NCI-H146 treated with DMSO at 0.1 percent for 48 hours (cell line): ENCODE data around the gene SKIC3.

ENCODE experiments used
- DNase-seq: peaks from one replicate; lab custom pipeline; 2025; ENCODE audit not compliant: unreplicated experiment; lab: John Stamatoyannopoulos, UW

The SKIC3 gene

GRCh38 chr5:95554647-95555548 is at the start of gene SKIC3, which contains the start of gene ARSK:
TSS of gene SKIC3 (minus strand) at chr5:95554977. CDS start at chr5:95547150, 7,827 bp downstream.
TSS of gene ARSK (plus strand) at chr5:95555101. CDS start at chr5:95555279, 178 bp downstream.
- DNase-seq, result peak; percentile 93

- no peak for DNase-seq
Measured at GRCh38 chr5:95600557-95600956, 45.8 kb upstream of the SKIC3 start.

DNA sequence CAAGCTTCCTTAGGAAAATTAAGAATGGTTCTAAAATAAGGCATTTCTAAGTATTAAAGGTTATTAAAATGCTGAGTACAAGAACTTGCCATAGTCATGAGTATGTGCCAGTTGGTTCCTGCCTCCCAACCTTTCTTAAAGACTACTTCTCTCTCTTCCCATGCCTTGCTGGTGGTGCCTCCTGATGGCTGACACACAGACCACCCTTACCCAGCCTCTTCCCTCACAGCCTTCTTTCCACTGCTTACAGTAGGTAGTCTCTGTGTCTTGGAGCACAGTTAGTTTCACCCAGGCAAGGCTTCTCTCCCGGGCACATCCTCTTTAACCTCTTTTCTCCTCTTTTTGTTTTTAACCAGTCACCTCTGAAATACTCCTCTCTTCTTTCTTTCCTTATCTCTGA is 44.5 kb upstream of the SKIC3 start:
- DNase-seq, result no peak

GRCh38 chr5:95595289-95595931 is 40.6 kb upstream of the SKIC3 start:
- no peak for DNase-seq

- DNase-seq, result no peak
Measured at GRCh38 chr5:95591490-95591901, 36.7 kb upstream of the SKIC3 start.

- no peak for DNase-seq
Measured at GRCh38 chr5:95590880-95591279, 36.1 kb upstream of the SKIC3 start.

DNA sequence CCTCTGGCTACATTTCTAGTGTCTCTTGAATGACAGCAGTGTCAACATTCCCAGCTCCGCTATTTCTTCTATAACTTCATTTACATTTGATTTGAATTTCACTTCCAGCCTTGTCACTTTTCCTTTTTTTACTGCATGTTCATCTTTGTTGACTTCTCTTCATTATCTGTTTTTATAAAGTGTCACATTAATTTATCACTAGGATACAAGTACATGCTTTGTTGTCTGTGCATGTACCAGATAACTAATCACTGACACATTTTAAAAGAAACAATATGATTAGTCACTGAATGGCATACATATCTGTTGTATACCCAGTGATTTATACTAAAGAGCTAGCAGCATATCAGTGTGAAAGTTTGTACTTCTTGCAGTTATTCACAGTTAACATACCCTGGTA is 29.2 kb upstream of the SKIC3 start:
- DNase-seq, result no peak

- DNase-seq, result no peak
Measured at GRCh38 chr5:95581576-95581975, 26.8 kb upstream of the SKIC3 start.

DNA sequence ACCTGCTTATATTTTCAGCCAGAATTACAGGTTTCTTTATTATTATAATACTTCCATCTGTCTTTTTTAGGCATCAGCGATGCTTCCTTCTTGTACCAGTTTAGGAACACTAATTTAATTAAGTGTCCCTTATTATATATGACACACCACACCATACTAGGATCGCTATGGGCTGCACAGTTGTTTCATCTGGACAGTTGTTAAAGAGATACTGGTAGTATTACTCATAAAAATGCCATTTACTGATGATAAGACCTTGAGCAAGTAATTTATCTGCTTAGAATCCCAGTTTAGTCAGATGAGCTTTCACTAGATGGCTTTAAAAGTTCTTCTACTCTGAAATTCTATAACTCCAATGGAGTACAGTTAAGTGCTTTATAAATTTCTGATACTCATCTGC is 17.2 kb upstream of the SKIC3 start:
- no peak for DNase-seq

DNA sequence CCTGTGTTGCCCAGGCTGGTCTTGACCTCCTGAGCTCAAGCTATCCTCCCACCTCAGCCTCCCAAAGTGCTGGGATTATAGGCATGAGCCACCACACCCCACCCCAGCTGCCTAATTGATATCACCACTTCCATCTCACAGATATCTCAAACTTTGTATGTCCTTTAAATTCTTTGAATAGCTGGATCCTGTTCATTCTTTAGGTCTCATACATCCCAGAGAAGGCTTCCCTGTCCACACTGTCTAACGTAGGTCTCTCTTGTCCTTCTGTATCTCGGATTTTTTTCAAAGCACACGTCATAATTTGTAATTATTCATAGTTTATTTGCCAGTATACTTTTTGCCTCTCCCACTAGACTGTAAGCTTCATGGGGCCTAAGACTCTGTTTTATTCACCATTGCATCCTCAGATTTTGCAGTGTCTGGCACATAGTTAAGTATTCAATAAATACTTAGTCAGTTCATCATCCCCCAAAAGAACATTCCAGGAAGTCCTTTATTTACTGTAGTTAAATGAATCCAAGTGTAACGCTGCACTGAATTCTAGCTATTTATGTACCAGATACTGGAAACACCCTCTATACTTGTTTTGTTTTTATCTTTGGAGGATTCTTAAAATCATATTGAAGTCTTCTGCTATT is 10.6 kb upstream of the SKIC3 start:
- no peak for DNase-seq

DNA sequence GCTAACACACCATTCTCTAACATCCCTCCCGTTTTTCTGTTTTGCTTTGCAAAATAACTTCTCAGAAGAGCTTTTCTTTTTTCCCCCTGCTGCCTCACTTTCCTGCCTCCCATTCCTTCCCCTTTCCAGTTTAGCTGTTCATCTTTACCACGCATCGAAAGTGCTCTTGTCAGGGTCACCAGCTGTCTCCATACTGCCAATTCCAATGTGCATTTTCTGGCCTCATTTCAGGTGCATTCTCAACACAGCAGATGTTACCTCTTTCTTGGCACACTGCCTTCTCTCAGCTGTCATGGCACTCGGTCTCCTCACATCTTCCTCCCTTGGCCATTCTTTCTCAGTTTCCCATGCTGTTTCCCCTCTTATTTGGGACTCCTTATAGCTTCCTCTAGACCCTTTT is 9.7 kb upstream of the SKIC3 start:
- no peak for DNase-seq

- DNase-seq, result no peak
Measured at GRCh38 chr5:95563367-95563766, 8.6 kb upstream of the SKIC3 start.

- DNase-seq, result no peak
Measured at GRCh38 chr5:95562282-95562681, 7.5 kb upstream of the SKIC3 start.

GRCh38 chr5:95557841-95558240 is 3.1 kb upstream of the SKIC3 start:
- no peak for DNase-seq

DNA sequence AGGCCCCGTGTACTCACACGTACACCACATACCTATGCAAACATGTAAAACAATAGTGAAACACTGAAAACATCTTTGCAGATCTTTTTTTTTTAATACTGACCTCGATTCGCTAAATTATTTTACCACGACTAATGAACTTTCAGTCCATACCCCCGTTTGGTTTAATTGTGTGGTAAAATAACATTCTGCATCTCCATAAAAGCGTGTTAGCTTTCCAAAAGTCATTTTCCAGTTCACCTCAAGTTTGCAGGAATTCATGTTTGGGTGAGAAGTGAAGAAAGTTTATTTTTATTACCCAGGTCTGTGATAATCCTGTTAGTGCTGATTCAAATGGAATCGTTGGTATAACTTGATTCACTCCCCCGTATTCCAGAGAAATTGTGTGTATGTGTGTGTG is 776 bp upstream of the SKIC3 start:
- no peak for DNase-seq

- DNase-seq, result no peak
Measured at GRCh38 chr5:95554331-95554646, 488 bp downstream of the SKIC3 start.

GRCh38 chr5:95549030-95549429 is 5.7 kb downstream of the SKIC3 start:
- no peak for DNase-seq

DNA sequence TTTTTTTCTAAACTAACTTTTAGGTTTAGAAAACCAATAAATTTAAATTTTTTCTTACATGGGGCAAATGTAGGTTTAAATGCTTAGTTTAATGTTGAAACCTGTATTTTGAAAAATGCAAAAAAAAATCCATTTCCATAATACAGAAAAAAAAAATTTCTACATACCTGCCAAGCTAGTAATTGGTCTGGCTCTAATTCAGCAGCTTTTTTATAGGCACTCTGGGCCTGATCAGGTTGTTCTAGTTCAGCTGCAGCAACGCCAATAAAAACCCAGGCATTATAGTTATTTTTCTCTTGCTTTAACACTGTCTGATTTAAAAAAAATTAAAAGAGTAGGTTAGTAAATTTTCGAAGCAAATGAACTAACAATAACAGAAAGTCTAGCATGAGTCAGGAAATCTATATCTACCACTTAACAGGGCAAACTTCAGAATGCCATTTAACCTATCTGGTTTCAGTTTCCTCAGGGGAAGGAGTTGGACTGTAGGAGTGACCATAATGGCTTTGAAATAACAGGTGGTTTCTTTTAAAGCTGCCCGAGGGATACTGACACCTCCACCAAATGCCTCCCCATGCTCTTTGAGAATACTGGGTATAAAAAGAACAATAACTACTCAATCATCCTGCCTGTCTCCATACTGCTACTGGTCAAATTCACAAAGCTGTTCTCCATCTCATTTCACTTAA is 11.6 kb downstream of the SKIC3 start:
- DNase-seq, result peak; percentile 19

- no peak for DNase-seq
Measured at GRCh38 chr5:95537501-95537900, 17.3 kb downstream of the SKIC3 start.

DNA sequence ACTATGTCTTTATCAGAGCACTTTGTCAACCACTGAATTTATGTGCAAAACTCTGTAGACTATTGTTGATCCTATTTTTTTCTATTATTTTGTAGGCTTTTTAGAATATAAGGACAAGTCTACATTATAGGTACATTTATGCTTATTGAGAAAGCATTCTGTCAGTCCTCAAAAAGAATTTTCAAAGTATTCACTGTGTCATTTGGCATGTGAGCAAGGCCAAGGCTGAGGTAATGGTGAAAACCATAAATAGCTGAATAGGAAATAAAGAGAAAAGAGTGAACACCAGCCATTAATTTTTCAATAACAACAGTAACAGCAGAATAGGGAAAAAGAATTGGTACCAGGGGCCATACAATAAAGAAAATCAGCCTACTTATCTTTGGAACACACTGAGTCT is 21.0 kb downstream of the SKIC3 start:
- no peak for DNase-seq

DNA sequence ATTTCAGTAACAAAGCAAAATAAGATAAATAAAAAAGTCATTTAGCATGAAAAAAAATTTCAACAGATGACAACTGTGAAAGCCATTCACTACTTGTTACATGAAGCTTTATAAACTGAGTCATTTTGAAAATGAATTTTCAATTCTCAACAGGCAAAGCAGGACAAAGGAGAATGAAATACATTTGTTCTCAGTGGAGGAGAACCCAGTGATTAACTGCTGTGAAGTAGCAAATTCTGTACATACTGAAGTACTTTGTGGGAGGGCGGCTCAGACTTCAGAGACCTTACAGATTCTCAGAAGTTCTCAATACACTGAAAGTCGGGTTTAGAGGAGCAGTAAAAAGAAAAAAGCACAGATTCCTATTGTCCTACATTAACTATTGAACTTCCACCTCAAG is 21.7 kb downstream of the SKIC3 start:
- no peak for DNase-seq
